HFF-Myc (cell line): Measurements from ENCODE around the gene RSU1.
A peak's percentile ranks its signal among the peaks of the same experiment; 100 is the strongest.

ENCODE experiments used
- DNase-seq: peaks from one replicate; pipeline ENCODE4 v3.0.0-alpha.2; 2011; ENCODE audit warnings: low read depth; ENCODE audit errors: extremely low read depth
- H3K4me3 ChIP-seq: replicated peaks from 2 replicates; pipeline ENCODE4 v1.5.1; 2011; ENCODE audit warnings: low read depth, mild to moderate bottlenecking, control low read depth, low read length
- TF ChIP-seq, protein P1 (sequence below): IDR thresholded peaks from 2 replicates; pipeline ENCODE4 v1.5.1; 2012; ENCODE audit warnings: mild to moderate bottlenecking, low read depth, low read length, control low read depth; ENCODE audit errors: missing control alignments

Gene RSU1

DNA sequence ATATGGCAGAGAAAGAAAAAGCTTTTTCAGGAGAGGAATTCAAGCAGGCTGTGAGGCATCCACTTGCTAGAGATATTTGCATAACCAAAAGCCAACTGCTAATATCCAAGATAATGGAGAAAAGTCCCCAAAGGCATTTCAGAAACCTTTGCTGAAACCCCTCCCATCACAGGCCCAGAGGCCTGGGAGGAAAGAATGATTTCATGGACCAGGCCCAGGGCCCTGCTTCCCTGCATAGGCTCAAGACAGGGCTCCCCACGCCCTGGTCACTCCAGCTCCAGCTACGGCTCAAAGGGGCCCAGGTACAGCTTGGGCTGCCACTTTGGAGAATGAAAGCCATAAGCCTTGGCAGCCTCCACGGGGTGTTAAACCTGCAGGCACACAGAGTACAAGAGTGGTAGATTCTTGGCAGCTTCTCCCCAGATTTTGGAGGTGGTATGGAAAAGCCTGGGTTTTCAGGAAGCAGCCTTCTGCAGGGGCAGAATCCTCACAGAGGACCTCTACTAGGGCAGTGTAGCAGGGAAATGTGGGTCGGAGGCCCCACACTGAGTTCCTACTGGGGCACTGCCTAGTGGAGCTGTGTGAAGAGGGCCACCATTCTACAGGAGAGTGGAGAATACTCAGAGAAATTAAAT is 5.6 kb upstream of the RSU1 start:
- H3K4me3 ChIP-seq, result no peak overlapping the region
- TF ChIP-seq, protein P1, sequence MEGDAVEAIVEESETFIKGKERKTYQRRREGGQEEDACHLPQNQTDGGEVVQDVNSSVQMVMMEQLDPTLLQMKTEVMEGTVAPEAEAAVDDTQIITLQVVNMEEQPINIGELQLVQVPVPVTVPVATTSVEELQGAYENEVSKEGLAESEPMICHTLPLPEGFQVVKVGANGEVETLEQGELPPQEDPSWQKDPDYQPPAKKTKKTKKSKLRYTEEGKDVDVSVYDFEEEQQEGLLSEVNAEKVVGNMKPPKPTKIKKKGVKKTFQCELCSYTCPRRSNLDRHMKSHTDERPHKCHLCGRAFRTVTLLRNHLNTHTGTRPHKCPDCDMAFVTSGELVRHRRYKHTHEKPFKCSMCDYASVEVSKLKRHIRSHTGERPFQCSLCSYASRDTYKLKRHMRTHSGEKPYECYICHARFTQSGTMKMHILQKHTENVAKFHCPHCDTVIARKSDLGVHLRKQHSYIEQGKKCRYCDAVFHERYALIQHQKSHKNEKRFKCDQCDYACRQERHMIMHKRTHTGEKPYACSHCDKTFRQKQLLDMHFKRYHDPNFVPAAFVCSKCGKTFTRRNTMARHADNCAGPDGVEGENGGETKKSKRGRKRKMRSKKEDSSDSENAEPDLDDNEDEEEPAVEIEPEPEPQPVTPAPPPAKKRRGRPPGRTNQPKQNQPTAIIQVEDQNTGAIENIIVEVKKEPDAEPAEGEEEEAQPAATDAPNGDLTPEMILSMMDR, result no peak
- DNase-seq, result no peak

DNA sequence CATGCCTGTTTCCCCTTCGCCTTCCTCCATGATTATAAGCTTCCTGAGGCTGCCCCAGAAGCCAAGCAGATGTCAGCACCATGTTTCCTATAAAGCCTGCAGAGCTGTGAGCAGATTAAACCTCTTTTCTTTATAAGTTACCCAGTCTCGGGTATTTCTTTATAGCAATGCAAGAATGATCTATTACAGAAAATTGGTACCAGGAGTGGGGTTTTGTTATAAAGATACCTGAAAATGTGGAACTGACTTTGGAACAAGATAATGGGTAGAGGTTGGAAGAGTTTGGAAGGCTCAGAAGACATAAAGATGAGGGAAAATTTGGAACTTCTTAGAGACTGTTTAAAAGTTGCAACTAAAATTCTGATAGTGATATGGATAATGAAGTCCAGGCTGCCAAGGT is 4.8 kb upstream of the RSU1 start:
- TF ChIP-seq, protein P1, result no peak
- no peak for DNase-seq

DNA sequence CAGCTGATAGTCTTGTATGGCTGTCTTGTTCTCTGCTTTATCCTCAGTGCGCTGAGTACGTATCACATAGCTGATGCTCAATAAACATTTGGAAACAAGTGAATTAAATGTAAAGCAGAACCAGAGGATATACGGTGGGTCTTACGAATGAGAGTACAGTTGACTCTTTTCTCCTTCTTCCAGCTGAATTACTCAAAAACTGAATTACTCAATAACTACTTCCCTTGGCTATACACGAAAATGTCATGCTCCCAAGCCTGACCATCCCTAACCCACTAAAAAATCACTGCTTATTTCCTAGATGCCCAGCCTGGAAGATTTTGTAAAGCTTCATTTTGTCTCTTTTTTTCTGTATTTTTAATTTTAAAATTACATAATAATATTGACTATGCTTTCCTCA is 3.2 kb upstream of the RSU1 start:
- TF ChIP-seq, protein P1, result no peak
- DNase-seq, result no peak
- no peak overlapping the region for H3K4me3 ChIP-seq

More for the DNA sequence above, 4.8 kb upstream of the RSU1 start:
- no peak overlapping the region for H3K4me3 ChIP-seq

DNA sequence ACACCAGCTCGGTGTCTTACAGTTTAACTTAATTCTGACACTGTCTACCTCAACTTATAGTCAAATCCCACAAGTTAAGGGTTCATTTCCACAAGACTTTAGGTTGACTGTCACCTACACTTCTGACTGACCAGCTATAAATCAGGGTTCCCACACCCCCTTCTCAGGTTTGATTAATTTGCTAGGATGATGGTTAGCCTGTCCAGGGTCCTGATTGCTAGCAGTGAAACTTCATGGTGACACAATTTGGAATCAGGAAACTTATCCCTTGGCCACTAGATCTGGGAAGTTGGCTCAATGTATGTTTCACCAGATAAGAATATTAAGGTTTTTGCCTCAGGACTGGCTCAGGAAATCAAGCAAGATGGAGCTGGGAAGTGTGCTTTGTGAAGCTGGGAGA is 2.8 kb upstream of the RSU1 start:
- no peak overlapping the region for H3K4me3 ChIP-seq
- TF ChIP-seq, protein P1, result no peak
- DNase-seq, result no peak

DNA sequence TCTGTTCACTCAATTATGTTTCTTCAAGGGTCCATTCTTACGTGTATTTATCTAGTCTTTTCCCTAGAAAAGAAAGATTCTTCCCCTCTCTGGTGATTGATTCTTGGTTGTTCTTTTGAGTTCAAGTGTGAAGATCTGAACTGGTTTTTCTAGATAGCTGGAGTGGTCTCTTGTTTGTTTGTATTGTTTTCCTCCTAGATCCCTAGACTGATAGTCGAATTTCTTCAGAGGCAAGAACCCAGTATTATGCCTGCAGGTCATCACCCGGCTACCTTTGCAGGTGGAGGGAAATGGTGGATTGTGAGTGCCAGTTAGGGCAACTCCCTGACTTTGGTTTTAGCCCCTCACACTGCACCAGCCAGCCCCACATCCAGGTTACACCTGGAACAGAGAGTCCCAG is 2.2 kb upstream of the RSU1 start:
- DNase-seq, result no peak
- no peak overlapping the region for H3K4me3 ChIP-seq
- TF ChIP-seq, protein P1, result no peak

DNA sequence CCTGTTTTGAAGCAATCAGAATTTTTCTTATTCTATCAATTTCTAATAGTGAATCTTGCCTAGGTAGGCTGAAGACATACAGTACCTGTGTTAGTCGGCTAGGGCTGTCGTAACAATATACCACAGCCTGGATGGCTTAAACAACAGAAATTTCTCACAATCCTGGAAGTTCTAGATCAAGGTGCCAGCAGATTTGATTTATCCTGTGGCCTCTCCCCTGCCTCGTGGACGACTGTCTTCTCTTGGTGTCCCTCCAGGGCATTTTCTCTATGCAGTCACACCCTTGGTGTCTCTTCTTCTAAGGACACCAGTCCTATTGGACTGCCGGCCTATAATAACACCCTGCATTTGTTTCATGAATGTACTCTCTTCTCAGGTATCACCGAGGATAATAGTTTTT is 1.8 kb upstream of the RSU1 start:
- DNase-seq, result no peak
- TF ChIP-seq, protein P1, result no peak
- no peak overlapping the region for H3K4me3 ChIP-seq

DNA sequence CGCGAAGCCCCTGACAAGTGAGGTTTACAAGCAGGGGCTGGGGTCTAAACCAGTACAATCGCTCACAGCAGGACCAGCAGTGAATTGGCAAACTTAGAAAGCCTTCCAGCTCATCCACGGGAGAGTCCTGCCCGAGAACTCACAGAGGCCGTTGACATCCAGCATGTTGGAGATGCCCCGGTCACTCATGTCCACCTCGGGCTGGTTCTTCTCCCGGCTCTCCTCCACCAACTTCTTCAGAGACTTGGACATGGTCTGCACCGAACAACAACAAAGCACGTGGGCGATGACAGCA is 447 bp downstream of the RSU1 start:
- H3K4me3 ChIP-seq, result peak overlapping the region; percentile 83
- TF ChIP-seq, protein P1, result no peak
- no peak for DNase-seq
